Measurements from ENCODE around the gene ASCL5.

DNA sequence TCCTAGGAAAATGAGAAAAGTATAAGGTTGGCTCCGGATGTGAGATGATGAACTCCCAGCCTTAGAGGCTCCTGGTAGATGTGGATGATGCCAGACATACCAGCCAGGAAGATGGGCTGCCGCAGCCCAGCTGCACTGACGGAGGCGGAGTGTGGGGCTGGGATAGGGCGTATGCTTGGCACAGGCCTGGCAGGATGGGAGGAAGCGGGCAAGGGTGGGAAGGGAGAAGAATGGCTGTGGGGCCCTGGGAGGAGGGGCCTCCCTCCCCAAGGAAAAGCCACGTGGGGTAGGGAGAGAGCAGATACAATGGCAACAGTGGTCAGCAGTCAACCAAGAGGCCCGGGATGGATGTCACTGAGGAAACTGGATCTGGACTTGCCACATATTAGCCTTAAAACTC lies 62.2 kb downstream of the ASCL5 start:
- TF ChIP-seq POLR2AphosphoS5 (IDR thresholded peaks at IDR 0.05), result no peak
- TF ChIP-seq, protein P1, sequence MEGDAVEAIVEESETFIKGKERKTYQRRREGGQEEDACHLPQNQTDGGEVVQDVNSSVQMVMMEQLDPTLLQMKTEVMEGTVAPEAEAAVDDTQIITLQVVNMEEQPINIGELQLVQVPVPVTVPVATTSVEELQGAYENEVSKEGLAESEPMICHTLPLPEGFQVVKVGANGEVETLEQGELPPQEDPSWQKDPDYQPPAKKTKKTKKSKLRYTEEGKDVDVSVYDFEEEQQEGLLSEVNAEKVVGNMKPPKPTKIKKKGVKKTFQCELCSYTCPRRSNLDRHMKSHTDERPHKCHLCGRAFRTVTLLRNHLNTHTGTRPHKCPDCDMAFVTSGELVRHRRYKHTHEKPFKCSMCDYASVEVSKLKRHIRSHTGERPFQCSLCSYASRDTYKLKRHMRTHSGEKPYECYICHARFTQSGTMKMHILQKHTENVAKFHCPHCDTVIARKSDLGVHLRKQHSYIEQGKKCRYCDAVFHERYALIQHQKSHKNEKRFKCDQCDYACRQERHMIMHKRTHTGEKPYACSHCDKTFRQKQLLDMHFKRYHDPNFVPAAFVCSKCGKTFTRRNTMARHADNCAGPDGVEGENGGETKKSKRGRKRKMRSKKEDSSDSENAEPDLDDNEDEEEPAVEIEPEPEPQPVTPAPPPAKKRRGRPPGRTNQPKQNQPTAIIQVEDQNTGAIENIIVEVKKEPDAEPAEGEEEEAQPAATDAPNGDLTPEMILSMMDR (IDR thresholded peaks at IDR 0.05), result no peak
